K562 (cell line): ENCODE measurements around the gene MAP3K7CL. TPM values are rescaled to one million over a fixed set of nuclear protein-coding genes. Genes with fewer than 3 reads are reported as not detected.

Experiments used
- NFIX ChIP-seq: fragments of 250-450 bp; sonication (Bioruptor Pico); IDR thresholded peaks from 2 replicates; pipeline ENCODE4 v1.4.0; 2020; ENCODE audit warnings: low read depth, mild to moderate bottlenecking, moderate library complexity
- SRSF7 ChIP-seq: fragments of 200-400 bp; formaldehyde crosslinking; optimal IDR thresholded peaks from 2 replicates; pipeline ENCODE3; 2017; ENCODE audit warnings: mild to moderate bottlenecking, low read depth, low read length
- ZNF311 ChIP-seq: fragments of 250-450 bp; sonication (Bioruptor Pico); IDR thresholded peaks from 2 replicates; pipeline ENCODE4 v1.4.0; 2020; ENCODE audit warnings: mild to moderate bottlenecking, moderate library complexity
- ZNF384 ChIP-seq: IDR thresholded peaks from 2 replicates; pipeline ENCODE4 v1.6.1; 2012; ENCODE audit warnings: low read depth, low read length, improper control_type of control experiment
- ZNF830 ChIP-seq: fragments of 250-450 bp; sonication (Bioruptor Pico); IDR thresholded peaks from 2 replicates; pipeline ENCODE4 v1.5.0; 2021; ENCODE audit warnings: mild to moderate bottlenecking
- polyA plus RNA-seq, 8 experiments: library from polyadenylated mRNA; depleted of rRNA in 4 of 8; stranded (reverse) in 5 of 8; unstranded in 3 of 8; fragments of >200 nt; fragmentation: Nextera tagmentation in 2 of 8; fragmentation: Illumina TruSeq in 1 of 8; extraction: Ambion mirVana in 2 of 8; extraction: Trizol in 1 of 8; gene quantifications; 2 replicates each; pipeline versions ENCODE4 v1.2.1 to v1.2.3, GENCODE V29; 2011 to 2014; ENCODE audit warnings: inconsistent platforms in 1 of 8, missing spikeins in 1 of 8
- total RNA-seq, 7 experiments: library from RNA; depleted of rRNA in 6 of 7; stranded (reverse); fragments of >200 nt in 6 of 7; fragmentation: Illumina TruSeq in 2 of 7; extraction: Trizol in 2 of 7; gene quantifications; 2 replicates each; pipeline versions ENCODE4 v1.2.1 to v1.2.3, GENCODE V29; 2011 to 2021; ENCODE audit warnings: low replicate concordance in 1 of 7
- TF ChIP-seq, protein P1 (sequence below): fragments of 250-450 bp; sonication (Bioruptor Pico); IDR thresholded peaks from 2 replicates; pipeline ENCODE4 v1.8.0; 2021; ENCODE audit warnings: moderate library complexity, mild to moderate bottlenecking, inconsistent platforms
- TF ChIP-seq, protein P2 (sequence below): fragments of 250-450 bp; sonication (Bioruptor Pico); IDR thresholded peaks from 2 replicates; pipeline ENCODE4 v1.4.0; 2020; ENCODE audit warnings: mild to moderate bottlenecking, moderate library complexity

MAP3K7CL gene
- total and polyA plus RNA-seq, 9 of the 15 experiments (the other 6 are each of a cell fraction or from before 2014, with no cell fraction given): 0.13 to 0.15 (median 0.14) TPM; not detected in 6

GRCh38 chr21:29092102-29092959 is 38.1 kb upstream of the MAP3K7CL start (continued):
- TF ChIP-seq, protein P1, sequence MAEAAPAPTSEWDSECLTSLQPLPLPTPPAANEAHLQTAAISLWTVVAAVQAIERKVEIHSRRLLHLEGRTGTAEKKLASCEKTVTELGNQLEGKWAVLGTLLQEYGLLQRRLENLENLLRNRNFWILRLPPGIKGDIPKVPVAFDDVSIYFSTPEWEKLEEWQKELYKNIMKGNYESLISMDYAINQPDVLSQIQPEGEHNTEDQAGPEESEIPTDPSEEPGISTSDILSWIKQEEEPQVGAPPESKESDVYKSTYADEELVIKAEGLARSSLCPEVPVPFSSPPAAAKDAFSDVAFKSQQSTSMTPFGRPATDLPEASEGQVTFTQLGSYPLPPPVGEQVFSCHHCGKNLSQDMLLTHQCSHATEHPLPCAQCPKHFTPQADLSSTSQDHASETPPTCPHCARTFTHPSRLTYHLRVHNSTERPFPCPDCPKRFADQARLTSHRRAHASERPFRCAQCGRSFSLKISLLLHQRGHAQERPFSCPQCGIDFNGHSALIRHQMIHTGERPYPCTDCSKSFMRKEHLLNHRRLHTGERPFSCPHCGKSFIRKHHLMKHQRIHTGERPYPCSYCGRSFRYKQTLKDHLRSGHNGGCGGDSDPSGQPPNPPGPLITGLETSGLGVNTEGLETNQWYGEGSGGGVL: no peak
- TF ChIP-seq, protein P2, sequence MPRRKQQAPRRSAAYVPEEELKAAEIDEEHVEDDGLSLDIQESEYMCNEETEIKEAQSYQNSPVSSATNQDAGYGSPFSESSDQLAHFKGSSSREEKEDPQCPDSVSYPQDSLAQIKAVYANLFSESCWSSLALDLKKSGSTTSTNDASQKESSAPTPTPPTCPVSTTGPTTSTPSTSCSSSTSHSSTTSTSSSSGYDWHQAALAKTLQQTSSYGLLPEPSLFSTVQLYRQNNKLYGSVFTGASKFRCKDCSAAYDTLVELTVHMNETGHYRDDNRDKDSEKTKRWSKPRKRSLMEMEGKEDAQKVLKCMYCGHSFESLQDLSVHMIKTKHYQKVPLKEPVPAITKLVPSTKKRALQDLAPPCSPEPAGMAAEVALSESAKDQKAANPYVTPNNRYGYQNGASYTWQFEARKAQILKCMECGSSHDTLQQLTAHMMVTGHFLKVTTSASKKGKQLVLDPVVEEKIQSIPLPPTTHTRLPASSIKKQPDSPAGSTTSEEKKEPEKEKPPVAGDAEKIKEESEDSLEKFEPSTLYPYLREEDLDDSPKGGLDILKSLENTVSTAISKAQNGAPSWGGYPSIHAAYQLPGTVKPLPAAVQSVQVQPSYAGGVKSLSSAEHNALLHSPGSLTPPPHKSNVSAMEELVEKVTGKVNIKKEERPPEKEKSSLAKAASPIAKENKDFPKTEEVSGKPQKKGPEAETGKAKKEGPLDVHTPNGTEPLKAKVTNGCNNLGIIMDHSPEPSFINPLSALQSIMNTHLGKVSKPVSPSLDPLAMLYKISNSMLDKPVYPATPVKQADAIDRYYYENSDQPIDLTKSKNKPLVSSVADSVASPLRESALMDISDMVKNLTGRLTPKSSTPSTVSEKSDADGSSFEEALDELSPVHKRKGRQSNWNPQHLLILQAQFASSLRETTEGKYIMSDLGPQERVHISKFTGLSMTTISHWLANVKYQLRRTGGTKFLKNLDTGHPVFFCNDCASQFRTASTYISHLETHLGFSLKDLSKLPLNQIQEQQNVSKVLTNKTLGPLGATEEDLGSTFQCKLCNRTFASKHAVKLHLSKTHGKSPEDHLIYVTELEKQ (CRISPR knock-in tag): no peak
- TF ChIP-seq ZNF311: no peak
- peak; percentile 83 for TF ChIP-seq ZNF384
- no peak for TF ChIP-seq NFIX (CRISPR knock-in tag)
- no peak for TF ChIP-seq ZNF830
- no peak for TF ChIP-seq SRSF7
- TF ChIP-seq, all 486 proteins: peak for 9
